HG03558 (cell line): ENCODE measurements around the gene STRN3.

Source experiments
- ATAC-seq: cut with Tn5 transposase; IDR thresholded peaks from one replicate; pipeline ENCODE4 v1.9.1; 2021; ENCODE audit warnings: moderate number of reproducible peaks; ENCODE audit not compliant: unreplicated experiment; ENCODE audit errors: extremely low read depth

The STRN3 gene

DNA sequence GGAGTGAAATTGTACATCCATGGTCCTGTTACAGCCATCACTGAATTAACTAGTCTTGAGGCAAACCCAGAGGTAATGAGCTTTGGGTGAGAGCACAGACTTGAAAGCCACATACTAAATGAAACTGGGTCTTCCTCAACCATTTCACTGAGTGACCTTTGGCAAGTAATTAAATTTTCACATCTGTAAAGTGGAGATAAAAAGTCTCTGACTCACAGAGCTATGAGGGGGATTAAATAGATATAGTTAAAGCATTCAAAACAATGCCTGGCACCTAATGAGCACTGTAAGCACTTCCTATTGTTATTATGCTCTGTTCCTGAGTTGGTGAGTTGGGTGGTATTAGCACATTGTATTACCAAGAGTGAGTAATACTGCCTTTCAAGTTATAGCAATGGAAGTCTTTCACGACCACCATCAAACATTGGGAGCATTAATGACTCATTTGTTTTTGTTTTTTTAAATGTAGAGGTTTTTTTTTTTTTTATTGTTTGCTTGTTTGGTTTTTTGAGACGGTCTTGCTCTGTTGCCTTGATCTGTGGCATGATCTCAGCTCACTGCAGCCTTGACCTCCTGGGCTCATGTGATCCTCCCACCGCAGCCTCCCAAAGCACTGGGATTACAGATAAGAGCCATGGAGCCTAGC, 12.5 kb upstream of the STRN3 start:
- no peak for ATAC-seq

DNA sequence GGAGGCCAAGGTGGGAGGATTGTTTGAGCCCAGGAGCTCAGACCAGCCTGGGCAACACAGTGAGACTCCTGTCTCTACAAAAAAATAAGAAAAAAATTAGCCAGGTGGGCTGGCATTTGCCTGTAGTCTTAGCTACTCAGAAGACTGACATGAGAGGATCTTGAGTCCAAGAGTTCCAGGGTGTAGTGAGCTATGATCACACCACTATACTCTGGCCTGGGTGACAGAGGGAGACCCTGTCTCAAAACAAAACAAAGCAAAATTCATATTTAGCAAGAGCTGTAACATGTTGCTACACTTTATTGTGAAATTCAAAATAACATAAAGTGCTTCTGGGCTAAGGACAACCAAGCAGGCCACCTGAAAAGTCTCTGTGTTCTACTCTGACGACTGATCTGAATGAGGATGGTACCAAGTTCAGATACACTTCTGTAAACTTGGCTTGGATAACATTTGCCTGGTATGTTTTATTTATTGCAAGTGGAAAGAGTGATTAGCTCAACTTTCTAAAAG, 11.6 kb upstream of the STRN3 start:
- no peak for ATAC-seq

DNA sequence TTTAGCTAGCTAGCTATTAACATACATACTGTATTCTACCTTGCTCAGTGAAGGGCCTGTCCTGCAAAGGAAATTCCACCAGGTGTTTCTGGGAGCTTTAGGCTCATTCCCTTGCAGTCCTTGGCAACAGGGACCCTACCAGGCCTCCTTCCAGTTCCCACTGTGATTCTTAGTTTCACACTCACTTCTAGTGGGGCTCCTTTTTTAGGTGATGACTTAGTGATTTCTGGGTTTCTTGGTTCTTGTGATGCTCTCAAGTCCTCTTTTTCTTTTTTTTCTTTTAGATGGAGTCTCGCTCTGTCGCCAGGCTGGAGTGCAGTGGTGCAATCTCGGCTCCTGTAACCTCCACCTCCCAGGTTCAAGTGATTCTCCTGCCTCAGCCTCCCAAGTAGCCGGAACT, 10.4 kb upstream of the STRN3 start:
- ATAC-seq, result no peak

DNA sequence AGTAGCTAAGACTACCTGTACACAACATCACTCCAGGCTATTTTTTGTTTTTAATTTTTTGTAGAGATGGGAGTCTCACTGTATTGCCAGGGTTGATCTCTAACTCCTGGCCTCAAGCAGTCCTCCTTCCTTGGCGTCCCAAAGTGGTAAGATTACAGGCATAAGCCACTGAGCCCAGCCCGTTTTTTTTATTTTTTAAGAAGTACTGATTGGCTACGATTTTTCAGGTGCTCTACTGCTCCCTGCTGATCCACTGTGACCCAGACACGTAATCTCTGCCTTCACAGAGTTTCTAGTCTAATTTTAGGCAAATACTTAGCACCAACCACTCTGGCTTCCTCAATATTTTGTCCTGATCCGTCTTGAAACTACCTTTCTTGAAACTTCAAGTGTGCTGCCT, 4.3 kb upstream of the STRN3 start:
- no peak for ATAC-seq

DNA sequence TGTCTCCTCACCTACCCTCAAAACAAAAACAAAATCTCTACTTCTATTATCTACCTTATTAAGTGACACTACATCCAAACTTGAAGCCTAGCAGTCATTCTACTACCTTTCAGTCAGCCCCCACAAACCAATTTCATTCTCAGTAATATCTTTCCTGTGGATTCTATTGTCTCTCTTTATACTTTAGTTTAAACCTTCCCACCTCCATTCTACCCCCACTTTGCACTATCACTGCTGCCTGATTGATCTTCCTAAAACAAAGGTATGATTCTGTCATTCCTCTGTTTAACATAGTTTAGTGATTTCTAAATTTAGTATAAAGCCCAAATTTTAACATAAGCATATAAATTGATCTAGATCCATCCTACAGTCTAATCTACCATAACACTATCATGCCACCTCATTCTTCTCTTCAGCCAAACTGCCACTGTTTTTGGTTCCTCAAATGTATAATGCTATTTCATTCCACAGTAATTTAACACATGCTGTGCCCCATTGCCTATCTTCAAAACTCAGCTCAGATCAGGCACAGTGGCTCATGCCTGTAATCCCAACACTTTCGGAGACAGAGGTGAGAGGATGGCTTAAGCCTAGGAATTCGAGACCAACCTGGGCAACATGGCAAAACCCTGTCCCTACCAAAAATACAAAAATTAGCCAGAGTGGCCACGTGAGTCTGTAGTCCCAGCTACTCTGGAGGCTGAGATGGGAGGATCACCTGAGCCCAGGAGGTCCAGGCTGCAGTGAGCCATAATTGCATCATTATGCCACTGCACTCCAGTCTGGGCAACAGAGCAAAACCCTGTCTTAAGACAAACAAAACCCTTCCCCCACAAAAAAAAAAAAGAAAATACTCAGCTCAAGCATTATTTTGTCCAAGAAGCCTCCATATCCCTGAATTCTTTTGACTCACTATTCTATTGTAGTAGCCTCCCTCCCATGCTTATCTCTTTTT, 3.1 kb upstream of the STRN3 start:
- no peak for ATAC-seq

DNA sequence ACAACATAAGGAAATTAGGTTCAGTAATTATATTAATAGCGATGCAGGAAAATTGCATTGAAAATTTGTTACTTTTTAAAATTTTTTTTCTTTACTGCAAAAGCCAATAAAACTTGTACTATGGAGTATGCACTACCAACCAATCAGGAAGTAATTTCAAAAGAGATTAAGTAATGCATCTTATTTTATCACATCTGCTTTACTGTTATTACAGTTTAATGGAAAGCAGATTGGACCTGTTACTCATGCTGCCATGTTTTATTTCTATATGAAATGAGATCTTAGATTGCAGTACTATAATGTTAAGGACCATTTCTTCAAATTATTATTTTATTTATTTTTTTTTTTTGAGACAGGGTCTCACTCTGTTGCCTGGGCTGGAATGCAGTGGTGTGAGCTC, 1.7 kb upstream of the STRN3 start:
- no peak for ATAC-seq

DNA sequence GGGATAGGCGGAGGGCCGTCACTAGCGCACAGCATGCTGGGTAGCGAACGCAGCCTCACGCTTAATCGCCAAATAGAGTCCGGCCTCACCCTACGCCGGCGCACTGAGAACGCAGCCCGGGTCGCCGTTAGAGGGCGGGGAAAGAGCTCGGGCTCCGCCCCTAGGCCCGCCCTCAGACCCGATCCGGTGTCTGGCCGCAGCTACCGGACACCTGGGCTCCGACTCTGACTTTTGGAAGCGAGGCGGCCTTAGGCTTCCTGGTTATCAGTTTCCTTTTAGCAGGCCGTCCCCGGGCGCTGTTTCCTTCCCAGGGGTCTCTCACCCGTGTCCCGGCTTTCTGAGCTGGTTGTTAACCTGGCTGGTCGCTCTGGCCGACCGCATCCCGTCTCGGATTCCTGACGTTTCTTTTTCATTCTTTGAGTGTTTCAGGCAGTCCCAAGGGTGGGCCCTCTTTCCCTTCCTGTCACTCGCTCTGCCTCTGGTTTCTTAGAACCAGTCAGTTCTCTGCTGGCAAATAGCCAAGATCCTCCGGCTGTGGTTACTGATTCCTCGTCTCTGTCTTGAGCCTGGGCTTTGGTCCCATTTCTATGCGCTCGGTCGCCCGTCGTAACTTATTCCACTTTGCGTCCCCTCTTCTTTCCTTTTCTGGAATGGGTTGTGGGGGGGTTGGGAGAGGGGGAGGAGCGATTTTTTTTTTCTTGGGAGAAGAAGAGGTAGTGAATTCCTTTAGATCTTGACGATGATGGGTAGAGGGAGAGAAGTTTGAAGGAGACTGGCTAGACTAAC, 464 bp upstream of the STRN3 start:
- peak; percentile 91 for ATAC-seq

DNA sequence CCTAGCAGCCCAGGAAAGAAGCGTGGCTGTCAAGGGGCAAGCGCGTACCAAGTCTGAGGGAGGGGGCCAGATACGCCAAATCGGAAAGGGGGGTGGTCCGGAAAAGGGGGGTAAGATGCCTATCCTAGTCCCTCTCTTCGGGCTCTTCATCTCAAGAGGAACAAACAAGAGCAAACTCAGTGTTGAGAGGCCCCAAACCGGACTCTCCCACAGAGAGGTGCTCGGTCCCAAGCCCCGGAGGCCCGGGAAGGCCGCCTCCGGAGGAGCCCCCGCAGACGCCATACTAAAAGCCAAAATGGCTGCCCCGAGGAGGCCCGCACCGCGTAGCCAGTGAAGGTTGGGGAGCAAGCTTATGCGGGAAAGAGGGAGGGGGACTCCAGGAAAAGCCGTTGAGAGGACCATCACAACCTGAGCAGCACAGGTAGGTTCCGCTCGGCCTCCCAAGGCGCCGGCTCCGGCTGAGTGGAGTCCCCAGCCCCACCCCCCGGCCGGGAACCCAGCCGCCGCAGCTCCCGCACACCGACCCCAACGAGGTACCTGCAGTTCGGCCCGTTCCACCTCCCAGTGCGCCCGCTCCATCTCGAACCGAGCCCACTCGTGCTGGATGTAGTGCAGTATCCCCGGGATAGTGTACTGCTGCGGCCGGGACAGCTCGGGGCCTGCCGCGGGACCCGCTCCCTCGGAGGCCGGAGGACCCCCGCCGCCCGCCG, 657 bp downstream of the STRN3 start, which contains the start of gene AP4S1:
AP4S1 (plus strand) TSS at position 283 of the 710 bp plus-strand sequence. CDS start 40,548 bp downstream, outside the sequence.
- no peak for ATAC-seq

DNA sequence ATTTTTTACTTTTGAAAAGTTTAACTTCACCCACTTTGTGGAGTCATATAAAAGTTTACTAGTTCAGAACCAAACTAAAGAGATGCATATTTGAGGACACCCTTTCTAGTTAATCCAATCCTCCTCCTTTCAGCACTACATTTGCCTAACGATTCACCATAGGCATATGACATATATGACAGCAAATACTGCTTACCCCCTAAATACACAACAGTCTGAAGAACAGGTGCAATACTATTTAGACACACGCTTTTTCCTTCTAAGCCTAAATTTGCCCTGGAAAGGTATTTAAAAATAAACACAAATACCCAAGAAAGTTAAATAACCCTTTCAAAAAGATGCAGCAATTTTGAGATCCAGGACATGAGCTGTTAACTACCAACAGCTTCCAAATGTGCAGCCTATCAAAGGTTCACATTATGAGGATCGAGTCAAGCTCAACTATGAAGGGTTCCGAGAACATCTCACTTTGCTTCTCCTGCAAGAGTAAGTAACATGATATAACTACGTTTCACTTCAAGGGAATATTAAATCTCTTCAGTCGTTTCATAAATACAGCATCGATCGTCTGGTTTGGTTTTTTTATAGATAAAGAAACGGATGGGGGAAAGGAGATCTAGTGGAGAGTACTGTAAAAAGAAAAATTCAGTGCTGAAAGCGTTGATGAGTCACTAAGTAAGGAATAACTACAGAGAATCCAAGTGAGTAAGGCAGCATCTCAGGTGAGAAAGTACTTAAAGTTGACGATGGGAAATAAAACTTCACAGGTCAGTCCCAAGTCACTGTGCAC, 1.4 kb downstream of the STRN3 start:
- no peak for ATAC-seq

DNA sequence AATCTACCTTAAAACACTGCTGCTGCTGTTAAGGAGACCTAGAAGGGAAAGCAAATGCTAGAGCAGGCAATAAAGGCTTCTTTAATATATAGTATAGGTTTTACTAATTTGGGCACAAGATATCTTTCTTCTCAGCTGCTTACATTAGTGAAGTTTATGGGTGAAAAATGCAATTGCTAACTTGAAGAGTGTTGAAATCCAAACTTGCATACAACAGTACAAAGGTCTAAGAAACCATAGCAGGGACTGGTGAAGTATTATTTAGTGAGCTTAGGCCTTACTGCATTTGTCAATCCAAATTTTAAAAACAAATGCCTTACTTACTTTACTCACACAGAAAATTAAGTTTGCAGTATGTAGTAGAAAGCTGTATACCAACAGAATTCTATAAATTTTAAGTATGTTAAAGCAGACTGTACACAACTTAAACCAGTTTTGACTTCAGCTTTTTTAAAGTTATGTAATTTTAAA, 2.1 kb downstream of the STRN3 start:
- no peak for ATAC-seq

DNA sequence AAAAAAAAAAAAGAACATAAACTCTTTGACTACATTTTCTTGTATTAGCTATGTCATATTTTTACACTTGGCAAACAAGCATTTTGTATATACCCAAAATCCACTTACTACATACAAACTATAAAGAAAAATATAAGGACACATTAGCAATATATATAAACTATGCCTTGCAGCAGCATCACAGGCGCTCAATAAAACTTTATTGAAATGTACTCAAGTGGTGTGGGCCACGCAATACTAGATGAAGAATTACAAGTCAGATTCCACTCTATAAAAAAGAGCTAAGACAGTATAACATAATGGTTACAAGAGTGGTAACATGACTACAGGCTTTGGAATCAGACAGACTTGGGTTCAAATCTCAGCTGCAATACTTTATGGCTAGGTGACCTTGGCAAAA, 3.8 kb downstream of the STRN3 start:
- no peak for ATAC-seq

DNA sequence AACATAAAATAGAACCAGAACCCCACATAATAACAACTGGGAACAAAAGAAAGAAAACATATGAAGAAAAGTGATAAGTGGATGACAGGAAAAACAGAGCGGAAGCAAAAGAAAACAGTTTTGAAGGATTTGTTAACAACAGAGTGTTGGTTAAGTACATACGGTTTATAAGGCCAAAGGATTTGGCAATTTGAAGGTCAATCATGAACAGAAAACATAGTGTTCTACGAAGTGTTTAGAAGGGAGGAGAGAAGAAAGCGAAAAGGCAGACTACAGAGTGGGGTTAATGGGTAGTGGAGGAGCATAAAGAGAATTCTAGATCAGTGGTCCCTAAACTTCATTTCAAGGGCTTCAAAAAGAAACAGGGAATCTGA, 4.6 kb downstream of the STRN3 start:
- ATAC-seq, result no peak

DNA sequence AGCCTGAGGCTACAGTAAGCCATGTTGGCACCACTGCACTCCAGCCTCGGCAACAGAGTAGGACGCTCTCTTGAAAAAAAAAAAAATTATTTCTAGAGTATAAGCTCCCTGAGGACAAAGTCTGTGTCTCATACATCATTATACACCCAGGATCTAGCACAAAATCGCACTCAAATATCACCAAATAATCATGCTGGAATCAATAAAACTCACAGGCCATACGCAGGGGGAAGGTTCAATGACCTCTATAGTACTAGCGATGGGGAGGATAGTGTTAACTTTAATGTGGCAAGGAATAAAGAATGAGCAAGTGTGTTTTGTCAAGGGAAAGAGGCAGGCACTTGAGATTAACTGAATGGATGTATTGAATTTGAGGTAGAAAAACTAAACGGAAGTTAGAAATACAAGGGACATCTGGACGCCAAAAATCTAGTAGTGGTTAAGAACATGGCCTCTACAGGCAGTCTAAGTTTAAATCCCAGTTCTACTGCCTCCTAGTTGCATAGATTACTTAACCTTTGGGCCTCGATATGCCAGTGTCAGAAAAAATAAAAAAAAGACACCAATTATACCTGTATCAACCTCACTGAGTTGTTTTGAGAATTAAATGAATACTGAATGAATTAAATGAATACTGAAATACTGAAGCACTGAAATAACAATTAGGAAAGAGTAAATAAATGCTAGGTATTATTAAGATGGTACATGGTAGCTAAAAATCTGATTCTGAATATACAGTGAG, 5.2 kb downstream of the STRN3 start:
- ATAC-seq, result no peak

DNA sequence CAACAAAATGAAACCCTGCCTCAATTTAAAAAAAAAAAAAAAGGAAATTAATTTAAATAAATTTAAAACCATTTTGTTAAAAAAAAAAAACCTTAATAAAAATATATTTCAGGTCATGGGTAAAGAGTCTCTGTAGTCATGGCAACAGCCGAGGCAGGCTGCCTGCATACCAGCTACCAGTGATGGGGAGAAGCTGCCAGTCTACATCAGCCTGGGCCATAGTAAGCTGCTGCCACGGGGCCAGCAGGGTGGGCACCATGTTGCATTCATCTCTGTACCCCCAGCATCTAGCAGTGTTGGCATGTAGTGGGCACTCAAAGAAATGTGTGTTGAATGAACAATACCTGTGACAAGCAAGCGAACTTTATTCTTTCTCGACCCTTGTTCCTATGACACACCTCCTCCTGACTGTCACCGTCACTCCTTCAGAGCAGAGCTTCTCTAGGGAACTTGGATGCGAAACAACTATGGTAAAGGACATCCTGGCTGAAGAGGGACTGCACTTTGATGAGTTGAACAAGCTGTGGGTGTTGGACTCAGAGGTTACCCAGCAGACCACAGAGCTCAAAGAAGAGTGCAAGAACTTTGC, 8.0 kb downstream of the STRN3 start:
- ATAC-seq, result no peak

DNA sequence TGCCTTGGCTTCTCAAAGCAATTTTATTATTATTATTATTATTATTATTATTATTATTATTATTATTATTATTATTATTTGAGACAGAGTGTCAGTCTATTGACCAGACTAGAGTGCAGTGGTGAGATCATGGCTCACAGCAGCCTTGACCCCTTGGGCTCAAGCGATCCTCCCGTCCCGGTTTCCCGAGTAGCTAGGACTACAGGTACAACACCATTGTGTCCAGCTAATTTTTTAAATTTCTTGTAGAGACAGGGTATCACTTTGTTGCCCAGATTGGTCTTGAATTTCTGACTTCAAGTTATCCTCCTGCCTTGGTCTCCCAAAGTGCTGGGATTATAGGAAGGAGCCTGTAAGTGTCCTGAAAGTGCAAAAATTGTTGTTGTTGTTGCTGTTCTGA, 12.3 kb downstream of the STRN3 start:
- ATAC-seq, result no peak

DNA sequence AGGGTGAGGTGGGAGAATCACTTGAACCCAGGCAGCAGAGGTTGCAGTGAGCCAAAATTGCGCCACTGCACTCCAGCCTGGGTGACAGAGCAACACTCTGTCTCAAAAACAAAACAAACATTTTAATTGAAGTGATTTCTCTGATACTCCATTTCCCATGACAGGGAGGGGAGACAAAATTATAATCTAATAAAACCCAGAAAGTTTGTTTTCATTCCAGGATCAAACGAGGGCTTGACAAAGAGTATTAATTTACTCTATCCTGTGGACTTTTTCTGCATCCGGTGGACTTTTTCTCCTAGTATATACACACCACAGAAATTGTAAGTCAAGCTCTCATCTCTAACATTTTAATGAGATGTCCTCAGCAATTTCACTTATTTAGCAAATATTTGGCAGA, 15.2 kb downstream of the STRN3 start:
- no peak for ATAC-seq

DNA sequence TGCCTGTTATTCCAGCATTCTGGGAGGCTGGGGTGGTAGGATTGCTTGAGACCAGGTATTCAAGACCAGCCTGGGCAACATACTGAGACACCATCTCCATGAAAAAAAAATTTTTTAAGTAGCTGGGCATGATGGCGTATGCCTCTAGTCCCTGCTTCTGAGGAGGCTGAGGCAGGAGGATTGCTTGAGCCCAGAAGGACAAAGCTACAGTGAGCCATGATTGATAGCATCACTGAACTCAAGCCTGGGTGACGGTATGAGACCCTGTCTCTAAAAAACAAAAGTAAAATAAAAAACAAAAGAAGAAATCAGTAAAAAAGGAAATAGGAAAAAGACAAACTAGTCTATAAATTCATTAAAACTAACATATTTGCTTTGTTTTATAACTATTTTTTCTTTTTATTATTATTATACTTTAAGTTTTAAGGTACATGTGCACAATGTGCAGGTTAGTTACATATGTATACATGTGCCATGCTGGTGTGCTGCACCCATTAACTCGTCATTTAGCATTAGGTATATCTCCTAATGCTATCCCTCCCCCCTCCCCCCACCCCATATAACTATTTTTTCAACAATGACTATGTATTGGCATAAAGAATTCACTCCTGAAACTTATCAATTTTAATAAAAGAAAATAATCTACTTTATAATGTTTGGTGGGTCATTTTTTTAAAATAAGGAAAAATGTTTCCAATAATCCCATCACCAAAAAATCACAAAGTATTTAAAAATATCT, 16.2 kb downstream of the STRN3 start:
- no peak for ATAC-seq
